ENCODE measurements around the gene RAB30.

The RAB30 gene

DNA sequence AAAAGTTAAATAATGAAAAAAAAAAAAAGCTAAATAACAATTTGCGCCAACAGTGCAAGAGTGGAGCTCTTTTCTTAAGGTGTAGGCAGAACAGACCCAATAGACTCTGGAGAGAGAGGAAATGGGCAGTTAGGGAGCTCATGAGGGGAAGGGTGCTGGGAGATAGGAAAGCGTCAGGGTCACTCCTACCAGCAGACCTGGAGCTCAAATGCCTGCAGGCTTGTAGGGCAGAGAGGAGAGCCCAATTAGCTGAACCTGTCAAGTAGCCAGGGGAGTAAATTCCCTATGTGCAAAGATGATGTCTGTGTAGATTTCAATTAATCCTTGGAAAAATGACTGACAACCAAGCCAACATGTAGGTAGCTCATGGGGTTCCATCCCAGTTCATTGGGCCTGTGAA lies 73.0 kb downstream of the RAB30 start:
- no peak overlapping the region for H2AFZ ChIP-seq (ENCODE audit: low read length)
- no peaks in the 10 kb centered on the region for H4K20me1 ChIP-seq (ENCODE audit: insufficient read depth, low read length)
- no peak for TF ChIP-seq EZH2phosphoT487 (IDR thresholded peaks at IDR 0.05; ENCODE audit: low read length)
- TF ChIP-seq EZH2 (optimal IDR thresholded peaks at IDR 0.05; ENCODE audit: low read depth, low read length), result no peak
- TF ChIP-seq, protein P1, sequence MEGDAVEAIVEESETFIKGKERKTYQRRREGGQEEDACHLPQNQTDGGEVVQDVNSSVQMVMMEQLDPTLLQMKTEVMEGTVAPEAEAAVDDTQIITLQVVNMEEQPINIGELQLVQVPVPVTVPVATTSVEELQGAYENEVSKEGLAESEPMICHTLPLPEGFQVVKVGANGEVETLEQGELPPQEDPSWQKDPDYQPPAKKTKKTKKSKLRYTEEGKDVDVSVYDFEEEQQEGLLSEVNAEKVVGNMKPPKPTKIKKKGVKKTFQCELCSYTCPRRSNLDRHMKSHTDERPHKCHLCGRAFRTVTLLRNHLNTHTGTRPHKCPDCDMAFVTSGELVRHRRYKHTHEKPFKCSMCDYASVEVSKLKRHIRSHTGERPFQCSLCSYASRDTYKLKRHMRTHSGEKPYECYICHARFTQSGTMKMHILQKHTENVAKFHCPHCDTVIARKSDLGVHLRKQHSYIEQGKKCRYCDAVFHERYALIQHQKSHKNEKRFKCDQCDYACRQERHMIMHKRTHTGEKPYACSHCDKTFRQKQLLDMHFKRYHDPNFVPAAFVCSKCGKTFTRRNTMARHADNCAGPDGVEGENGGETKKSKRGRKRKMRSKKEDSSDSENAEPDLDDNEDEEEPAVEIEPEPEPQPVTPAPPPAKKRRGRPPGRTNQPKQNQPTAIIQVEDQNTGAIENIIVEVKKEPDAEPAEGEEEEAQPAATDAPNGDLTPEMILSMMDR (IDR thresholded peaks at IDR 0.05; ENCODE audit: low read length), result no peak
- peaks cover 85% of the 10 kb centered on the region for H3K79me2 ChIP-seq (ENCODE audit: low read length)
- no peak overlapping the region for H3K9ac ChIP-seq (ENCODE audit: low read length)
- H3K9me2 ChIP-seq (replicated peaks; ENCODE audit: insufficient read depth, low read length), result no peaks in the 10 kb centered on the region
- H3K4me3 ChIP-seq (ENCODE audit: low read length), result no peak overlapping the region
- peaks cover 49% of the 10 kb centered on the region for H3F3A ChIP-seq (ENCODE audit: insufficient read depth, low read length)
- DNase-seq, result no peak
- no peaks in the 10 kb centered on the region for H3K9me3 ChIP-seq (replicated peaks; ENCODE audit: insufficient read depth, low read length)
- no peaks in the 10 kb centered on the region for H3K27me3 ChIP-seq (replicated peaks; ENCODE audit: insufficient read depth, low read length)
- H3K4me2 ChIP-seq (ENCODE audit: low read depth, low read length), result no peak overlapping the region
- peaks cover 55% of the 10 kb centered on the region for H3K4me1 ChIP-seq (ENCODE audit: low read length)
- no peaks in the 10 kb centered on the region; the same call in 1 of the 2 replicates for H3K36me3 ChIP-seq (replicated peaks; ENCODE audit: insufficient read depth, low read length)
- H3K27ac ChIP-seq (ENCODE audit: low read length), result peak overlapping the region; percentile 97

DNA sequence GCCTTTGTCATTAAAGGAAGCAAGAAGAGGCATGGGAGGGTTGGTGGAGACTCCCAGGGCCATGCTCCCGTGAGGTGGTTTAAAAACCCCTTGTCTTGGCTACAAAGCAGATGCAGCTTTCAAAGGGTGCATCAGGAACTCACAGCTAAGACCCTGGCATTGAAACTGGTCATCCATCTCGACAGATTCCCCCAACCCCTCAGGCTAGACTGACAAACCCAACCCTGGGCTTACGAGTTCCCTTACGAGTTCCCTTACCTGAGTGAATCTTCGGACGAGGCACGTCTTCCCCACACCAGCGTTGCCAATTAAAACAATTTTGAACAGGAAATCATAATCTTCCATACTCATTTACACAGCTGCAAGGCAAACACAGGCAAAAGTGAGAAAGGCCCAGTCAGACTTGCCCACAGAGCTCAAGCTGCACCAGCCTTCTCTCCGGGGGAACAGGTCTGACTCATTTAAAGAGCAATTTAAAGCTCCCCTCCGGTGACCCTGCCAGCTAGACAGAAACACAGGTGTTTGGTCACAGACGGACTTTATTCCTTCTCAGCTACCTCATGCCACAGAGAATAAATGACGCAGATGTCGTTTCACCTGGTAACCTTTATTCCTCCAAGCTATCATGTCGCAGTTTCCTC lies 74.6 kb downstream of the RAB30 start:
- peaks cover 49% of the 10 kb centered on the region for H3F3A ChIP-seq (ENCODE audit: insufficient read depth, low read length)
- H3K4me1 ChIP-seq (ENCODE audit: low read length), result peaks cover 68% of the 10 kb centered on the region
- DNase-seq, result peak; percentile 94
- H3K9me3 ChIP-seq (replicated peaks; ENCODE audit: insufficient read depth, low read length), result no peaks in the 10 kb centered on the region
- peaks cover 2% of the 10 kb centered on the region for H3K36me3 ChIP-seq (replicated peaks; ENCODE audit: insufficient read depth, low read length)
- H3K27me3 ChIP-seq (replicated peaks; ENCODE audit: insufficient read depth, low read length), result no peaks in the 10 kb centered on the region
- peaks cover 85% of the 10 kb centered on the region for H3K79me2 ChIP-seq (ENCODE audit: low read length)
- peak overlapping the region; percentile 52 for H3K4me3 ChIP-seq (ENCODE audit: low read length)
- H3K4me2 ChIP-seq (ENCODE audit: low read depth, low read length), result peak overlapping the region; percentile 68
- no peaks in the 10 kb centered on the region for H4K20me1 ChIP-seq (ENCODE audit: insufficient read depth, low read length)
- no peaks in the 10 kb centered on the region for H3K9me2 ChIP-seq (replicated peaks; ENCODE audit: insufficient read depth, low read length)
- peak overlapping the region; percentile 97 for H3K27ac ChIP-seq (ENCODE audit: low read length)
- H3K9ac ChIP-seq (ENCODE audit: low read length), result peak overlapping the region; percentile 84
- TF ChIP-seq EZH2 (optimal IDR thresholded peaks at IDR 0.05; ENCODE audit: low read depth, low read length) (no peak), EZH2phosphoT487 (IDR thresholded peaks at IDR 0.05; ENCODE audit: low read length) (no peak)
- TF ChIP-seq, protein P1 (IDR thresholded peaks at IDR 0.05; ENCODE audit: low read length), result no peak
- H2AFZ ChIP-seq (ENCODE audit: low read length), result no peak overlapping the region

DNA sequence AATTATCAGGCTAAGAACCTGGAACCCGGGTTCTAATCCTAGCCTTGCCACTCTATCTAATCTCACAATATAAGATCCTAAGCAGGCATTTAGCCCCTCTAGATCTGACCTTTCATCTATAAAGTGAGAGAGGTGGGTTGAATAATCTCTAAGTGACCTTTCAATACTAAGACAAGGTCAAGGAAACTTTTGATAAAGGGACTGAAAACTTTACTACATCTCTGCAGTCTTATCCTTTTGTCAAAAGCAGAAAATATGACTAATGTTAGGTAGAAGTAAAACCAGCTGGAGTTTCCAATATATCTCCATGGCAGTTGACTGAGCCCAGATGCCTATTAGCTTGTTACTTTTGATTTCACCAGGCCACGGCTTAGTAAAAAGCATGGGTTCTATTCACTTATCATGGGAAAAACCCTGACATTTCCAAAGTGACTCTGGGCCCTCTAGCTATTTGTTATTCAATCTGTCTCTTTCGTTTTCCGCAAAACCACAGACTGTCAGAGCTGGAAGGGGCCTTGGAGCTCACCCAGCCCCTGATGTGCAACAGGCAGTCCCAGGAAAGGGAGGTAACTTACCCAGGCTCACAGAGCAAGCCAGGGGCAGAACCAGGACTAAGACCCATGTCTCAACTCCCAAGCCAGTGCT lies 75.8 kb downstream of the RAB30 start:
- TF ChIP-seq, protein P1 (IDR thresholded peaks at IDR 0.05; ENCODE audit: low read length), result no peak
- TF ChIP-seq EZH2 (optimal IDR thresholded peaks at IDR 0.05; ENCODE audit: low read depth, low read length) (no peak), EZH2phosphoT487 (IDR thresholded peaks at IDR 0.05; ENCODE audit: low read length) (no peak)
- H3K4me3 ChIP-seq (ENCODE audit: low read length), result peak overlapping the region; percentile 52
- no peaks in the 10 kb centered on the region for H3K27me3 ChIP-seq (replicated peaks; ENCODE audit: insufficient read depth, low read length)
- peaks cover 49% of the 10 kb centered on the region for H3F3A ChIP-seq (ENCODE audit: insufficient read depth, low read length)
- H3K36me3 ChIP-seq (replicated peaks; ENCODE audit: insufficient read depth, low read length), result peaks cover 2% of the 10 kb centered on the region
- no peaks in the 10 kb centered on the region for H3K9me3 ChIP-seq (replicated peaks; ENCODE audit: insufficient read depth, low read length)
- peak overlapping the region; percentile 84 for H3K9ac ChIP-seq (ENCODE audit: low read length)
- H3K79me2 ChIP-seq (ENCODE audit: low read length), result peaks cover 84% of the 10 kb centered on the region
- peak overlapping the region; percentile 68 for H3K4me2 ChIP-seq (ENCODE audit: low read depth, low read length)
- DNase-seq, result peak; percentile 67
- no peak overlapping the region for H2AFZ ChIP-seq (ENCODE audit: low read length)
- peaks cover 69% of the 10 kb centered on the region for H3K4me1 ChIP-seq (ENCODE audit: low read length)
- H4K20me1 ChIP-seq (ENCODE audit: insufficient read depth, low read length), result no peaks in the 10 kb centered on the region
- peak overlapping the region; percentile 97 for H3K27ac ChIP-seq (ENCODE audit: low read length)
- H3K9me2 ChIP-seq (replicated peaks; ENCODE audit: insufficient read depth, low read length), result no peaks in the 10 kb centered on the region

All from MM.1S (cell line).